HEK293 (cell line): ENCODE measurements around the gene PDIA4.
"Not testable (repeated sequence)": the region's sequence is repeated elsewhere in the genome, so short reads cannot be mapped to it uniquely, and the experiment has no call there.

Experiments
- CTCF ChIA-PET: fragments of 350-600 bp; formaldehyde crosslinking; extraction: SDS; loops from one replicate; lab custom pipeline; 2021; ENCODE audit warnings: antibody characterized with exemption; lab: Yijun Ruan, JAX
- POLR2A ChIA-PET: fragments of 300-600 bp; formaldehyde crosslinking; extraction: SDS; loops from one replicate; lab custom pipeline; 2020; ENCODE audit warnings: antibody characterized with exemption, inconsistent platforms; lab: Yijun Ruan, JAX
- H3K27ac ChIP-seq: fragments of 200-500 bp; sonication (Bioruptor generic); 2 replicates; pipeline ENCODE4 v1.5.1; 2014; ENCODE audit warnings: low read depth, low read length, control low read depth, inconsistent platforms; ENCODE audit errors: extremely low read depth
- H3K36me3 ChIP-seq, 2 experiments: fragments of 200-500 bp in 1 of 2; sonication (Bioruptor generic) in 1 of 2; 1 replicate in 1 of 2; 2 replicates in 1 of 2; pipeline ENCODE4 v1.5.1; 2014 to 2017; ENCODE audit warnings: inconsistent platforms in 2 of 2, low read length in 2 of 2; ENCODE audit not compliant: control insufficient read depth in 2 of 2, insufficient read depth in 1 of 2
- H3K4me1 ChIP-seq: fragments of 200-500 bp; sonication (Bioruptor generic); 2 replicates; pipeline ENCODE4 v1.5.1; 2014; ENCODE audit warnings: mild to moderate bottlenecking, low read length, inconsistent platforms; ENCODE audit not compliant: control insufficient read depth, insufficient read depth
- H3K4me3 ChIP-seq: 2 replicates; pipeline ENCODE4 v1.5.1; 2011; ENCODE audit warnings: low read depth, mild to moderate bottlenecking, control low read depth, low read length, moderate library complexity
- H3K9me3 ChIP-seq: fragments of 200-500 bp; sonication (Bioruptor generic); 2 replicates; pipeline ENCODE4 v1.5.1; 2014; ENCODE audit warnings: low read depth, low read length, inconsistent platforms; ENCODE audit not compliant: control insufficient read depth, insufficient read depth
- CTCF ChIP-seq: fragments of 450-650 bp; formaldehyde crosslinking; IDR thresholded peaks from 2 replicates; pipeline ENCODE4 v1.5.1; 2016; ENCODE audit warnings: missing biosample characterization, missing genetic modification characterization
- GFI1B ChIP-seq: fragments of 450-650 bp; formaldehyde crosslinking; IDR thresholded peaks from 2 replicates; pipeline ENCODE4 v1.5.1; 2016; ENCODE audit warnings: missing biosample characterization, missing genetic modification characterization
- IKZF3 ChIP-seq: fragments of 450-650 bp; IDR thresholded peaks from 2 replicates; pipeline ENCODE4 v1.5.0; 2018; ENCODE audit warnings: missing biosample characterization, mild to moderate bottlenecking, missing genetic modification characterization, moderate library complexity
- KLF7 ChIP-seq: fragments of 450-650 bp; formaldehyde crosslinking; IDR thresholded peaks from 2 replicates; pipeline ENCODE4 v1.5.1; 2016; ENCODE audit warnings: missing biosample characterization, missing genetic modification characterization, borderline replicate concordance
- PRDM4 ChIP-seq: fragments of 450-650 bp; formaldehyde crosslinking; IDR thresholded peaks from 2 replicates; pipeline ENCODE4 v1.5.1; 2017; ENCODE audit warnings: missing biosample characterization, missing genetic modification characterization
- WT1 ChIP-seq: fragments of 450-650 bp; formaldehyde crosslinking; IDR thresholded peaks from 2 replicates; pipeline ENCODE4 v1.5.1; 2016; ENCODE audit warnings: missing biosample characterization, missing genetic modification characterization
- YY1 ChIP-seq: fragments of 450-650 bp; formaldehyde crosslinking; IDR thresholded peaks from 2 replicates; pipeline ENCODE4 v1.5.1; 2018; ENCODE audit warnings: missing biosample characterization, missing genetic modification characterization
- ZFP3 ChIP-seq: fragments of 450-650 bp; formaldehyde crosslinking; IDR thresholded peaks from 2 replicates; pipeline ENCODE4 v1.5.1; 2016; ENCODE audit warnings: low read depth, missing biosample characterization, missing genetic modification characterization
- ZFP69B ChIP-seq: fragments of 450-650 bp; formaldehyde crosslinking; IDR thresholded peaks from 2 replicates; pipeline ENCODE4 v1.5.1; 2016; ENCODE audit warnings: missing biosample characterization, missing genetic modification characterization
- ZNF121 ChIP-seq: fragments of 450-650 bp; formaldehyde crosslinking; IDR thresholded peaks from 2 replicates; pipeline ENCODE4 v1.5.1; 2016; ENCODE audit warnings: missing biosample characterization, missing genetic modification characterization
- ZNF24 ChIP-seq: fragments of 450-650 bp; formaldehyde crosslinking; IDR thresholded peaks from 2 replicates; pipeline ENCODE4 v1.5.1; 2016; ENCODE audit warnings: missing biosample characterization, missing genetic modification characterization
- ZNF302 ChIP-seq: fragments of 450-650 bp; formaldehyde crosslinking; IDR thresholded peaks from 2 replicates; pipeline ENCODE4 v1.5.1; 2016; ENCODE audit warnings: missing biosample characterization, missing genetic modification characterization, low read depth
- ZNF354C ChIP-seq: fragments of 450-650 bp; formaldehyde crosslinking; IDR thresholded peaks from 2 replicates; pipeline ENCODE4 v1.5.1; 2016; ENCODE audit warnings: missing biosample characterization, missing genetic modification characterization, low read depth, borderline replicate concordance
- ZNF521 ChIP-seq: fragments of 450-650 bp; formaldehyde crosslinking; IDR thresholded peaks from 2 replicates; pipeline ENCODE4 v1.5.1; 2017; ENCODE audit warnings: missing biosample characterization, mild to moderate bottlenecking, missing genetic modification characterization
- ZNF560 ChIP-seq: fragments of 450-650 bp; formaldehyde crosslinking; IDR thresholded peaks from 2 replicates; pipeline ENCODE4 v1.5.1; 2017; ENCODE audit warnings: missing biosample characterization, missing genetic modification characterization, borderline replicate concordance
- ZNF610 ChIP-seq: fragments of 450-650 bp; formaldehyde crosslinking; IDR thresholded peaks from 2 replicates; pipeline ENCODE4 v1.5.1; 2016; ENCODE audit warnings: missing biosample characterization, missing genetic modification characterization, borderline replicate concordance
- ZNF623 ChIP-seq: fragments of 450-650 bp; formaldehyde crosslinking; IDR thresholded peaks from 2 replicates; pipeline ENCODE4 v1.5.1; 2016; ENCODE audit warnings: missing biosample characterization, missing genetic modification characterization
- ZNF626 ChIP-seq: fragments of 450-650 bp; sonication (Bioruptor Pico); formaldehyde crosslinking; IDR thresholded peaks from 2 replicates; pipeline ENCODE4 v1.5.1; 2018; ENCODE audit warnings: missing biosample characterization, missing genetic modification characterization, inconsistent platforms
- ZNF704 ChIP-seq: fragments of 450-650 bp; formaldehyde crosslinking; IDR thresholded peaks from 2 replicates; pipeline ENCODE4 v1.5.1; 2016; ENCODE audit warnings: missing biosample characterization, missing genetic modification characterization
- ZNF707 ChIP-seq: fragments of 450-650 bp; formaldehyde crosslinking; IDR thresholded peaks from 2 replicates; pipeline ENCODE4 v1.5.1; 2016; ENCODE audit warnings: missing biosample characterization, missing genetic modification characterization
- TF ChIP-seq, protein P1 (sequence below): fragments of 450-650 bp; formaldehyde crosslinking; IDR thresholded peaks from 2 replicates; pipeline ENCODE4 v1.5.1; 2016; ENCODE audit warnings: missing biosample characterization, missing genetic modification characterization
- TF ChIP-seq, protein P2 (sequence below): fragments of 450-650 bp; formaldehyde crosslinking; IDR thresholded peaks from 2 replicates; pipeline ENCODE4 v1.5.1; 2016; ENCODE audit warnings: missing biosample characterization, missing genetic modification characterization

Gene PDIA4

DNA sequence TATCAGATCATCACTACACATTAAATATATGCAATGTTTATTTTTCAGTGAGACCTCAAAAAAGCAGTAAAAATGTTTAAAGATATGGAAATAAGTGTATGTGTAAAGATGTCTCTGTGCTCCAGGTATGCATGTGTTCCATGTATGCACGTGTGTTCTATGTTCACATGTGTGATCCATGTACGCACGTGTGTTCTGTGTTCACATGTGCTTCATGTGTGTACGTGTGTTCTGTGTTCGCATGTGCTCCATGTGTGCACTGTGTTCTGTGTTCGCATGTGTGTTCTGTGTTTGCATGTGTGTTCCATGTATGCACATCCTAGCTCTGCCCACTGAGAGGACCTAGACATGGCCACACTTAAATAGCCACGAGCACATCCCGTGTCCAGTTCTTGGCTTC lies 15.6 kb upstream of the PDIA4 start (continued):
- TF ChIP-seq PRDM4 (no peak), GFI1B (no peak), ZNF560 (tag by site-specific recombination) (no peak), ZFP69B (tag by site-specific recombination) (no peak), ZNF121 (tag by site-specific recombination) (no peak), ZNF704 (tag by site-specific recombination) (no peak), ZNF610 (tag by site-specific recombination) (no peak)
- TF ChIP-seq, protein P1, sequence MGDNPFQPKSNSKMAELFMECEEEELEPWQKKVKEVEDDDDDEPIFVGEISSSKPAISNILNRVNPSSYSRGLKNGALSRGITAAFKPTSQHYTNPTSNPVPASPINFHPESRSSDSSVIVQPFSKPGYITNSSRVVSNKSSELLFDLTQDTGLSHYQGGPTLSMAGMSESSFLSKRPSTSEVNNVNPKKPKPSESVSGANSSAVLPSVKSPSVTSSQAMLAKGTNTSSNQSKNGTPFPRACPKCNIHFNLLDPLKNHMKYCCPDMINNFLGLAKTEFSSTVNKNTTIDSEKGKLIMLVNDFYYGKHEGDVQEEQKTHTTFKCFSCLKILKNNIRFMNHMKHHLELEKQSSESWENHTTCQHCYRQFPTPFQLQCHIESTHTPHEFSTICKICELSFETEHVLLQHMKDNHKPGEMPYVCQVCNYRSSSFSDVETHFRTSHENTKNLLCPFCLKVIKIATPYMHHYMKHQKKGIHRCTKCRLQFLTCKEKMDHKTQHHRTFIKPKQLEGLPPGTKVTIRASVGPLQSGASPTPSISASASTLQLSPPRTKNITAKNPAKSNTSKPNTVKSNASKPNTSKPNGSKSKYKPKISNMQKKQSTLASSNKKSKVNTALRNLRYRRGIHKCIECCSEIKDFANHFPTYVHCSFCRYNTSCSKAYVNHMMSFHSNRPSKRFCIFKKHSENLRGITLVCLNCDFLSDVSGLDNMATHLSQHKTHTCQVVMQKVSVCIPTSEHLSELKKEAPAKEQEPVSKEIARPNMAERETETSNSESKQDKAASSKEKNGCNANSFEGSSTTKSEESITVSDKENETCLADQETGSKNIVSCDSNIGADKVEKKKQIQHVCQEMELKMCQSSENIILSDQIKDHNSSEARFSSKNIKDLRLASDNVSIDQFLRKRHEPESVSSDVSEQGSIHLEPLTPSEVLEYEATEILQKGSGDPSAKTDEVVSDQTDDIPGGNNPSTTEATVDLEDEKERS (tag by site-specific recombination) = no peak
- TF ChIP-seq, protein P2, sequence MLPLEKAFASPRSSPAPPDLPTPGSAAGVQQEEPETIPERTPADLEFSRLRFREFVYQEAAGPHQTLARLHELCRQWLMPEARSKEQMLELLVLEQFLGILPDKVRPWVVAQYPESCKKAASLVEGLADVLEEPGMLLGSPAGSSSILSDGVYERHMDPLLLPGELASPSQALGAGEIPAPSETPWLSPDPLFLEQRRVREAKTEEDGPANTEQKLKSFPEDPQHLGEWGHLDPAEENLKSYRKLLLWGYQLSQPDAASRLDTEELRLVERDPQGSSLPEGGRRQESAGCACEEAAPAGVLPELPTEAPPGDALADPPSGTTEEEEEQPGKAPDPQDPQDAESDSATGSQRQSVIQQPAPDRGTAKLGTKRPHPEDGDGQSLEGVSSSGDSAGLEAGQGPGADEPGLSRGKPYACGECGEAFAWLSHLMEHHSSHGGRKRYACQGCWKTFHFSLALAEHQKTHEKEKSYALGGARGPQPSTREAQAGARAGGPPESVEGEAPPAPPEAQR = no peak
- TF ChIP-seq, all 188 proteins: peak for 0

GRCh38 chr7:149041350-149041749 lies 13.0 kb upstream of the PDIA4 start:
- ChIA-PET CTCF (interaction anchor here (0.7 to 1.6 kb wide), 2 partner anchors 25 to 216 kb away, joined by 3 to 5 read pairs; no protein-coding TSS in a partner anchor), POLR2A (no interaction called here)
- Histone ChIP-seq H3K4me3 (no peak overlapping the region), H3K4me1 (no peaks in the 10 kb centered on the region), H3K9me3 (no peaks in the 10 kb centered on the region), H3K36me3 (no peaks in the 10 kb centered on the region), H3K27ac (no peak overlapping the region)
- no peak for TF ChIP-seq ZNF521 (tag by site-specific recombination)
- TF ChIP-seq ZFP3 (tag by site-specific recombination) = no peak
- TF ChIP-seq KLF7 (tag by site-specific recombination) = no peak
- no peak for TF ChIP-seq WT1 (tag by site-specific recombination)
- TF ChIP-seq ZNF354C (tag by site-specific recombination) = no peak
- TF ChIP-seq ZNF302 (tag by site-specific recombination) = no peak
- TF ChIP-seq ZNF24 (tag by site-specific recombination) = no peak
- TF ChIP-seq CTCF = no peak
- no peak for TF ChIP-seq ZNF626 (tag by site-specific recombination)
- no peak for TF ChIP-seq IKZF3 (tag by site-specific recombination)
- TF ChIP-seq ZNF707 (tag by site-specific recombination) = no peak
- TF ChIP-seq YY1 (tag by site-specific recombination) = no peak
- TF ChIP-seq ZNF623 = no peak

GRCh38 chr7:149038641-149039040 lies 10.3 kb upstream of the PDIA4 start:
- H3K36me3 ChIP-seq, POLR2A ChIA-PET, H3K4me3 ChIP-seq, H3K9me3 ChIP-seq, H3K27ac ChIP-seq, H3K4me1 ChIP-seq: not testable (repeated sequence)
- CTCF ChIA-PET = interaction anchor here (0.6 to 1.9 kb wide), 2 partner anchors 33 to 319 kb away, joined by 3 to 5 read pairs; no protein-coding TSS in a partner anchor
